Stomach (tissue), 9 donors: ENCODE data around the gene KCNAB1. TPM values are rescaled to one million over a fixed set of nuclear protein-coding genes. Genes with fewer than 3 reads are reported as not detected.

Source experiments
- DNase-seq, 2 donors: peaks; one replicate each; pipeline versions ENCODE4 v3.0.0 to v3.0.0-alpha.2; 2013 to 2019
- H3K27ac ChIP-seq, 5 donors: fragments of 200-600 bp in 4 of 5; sonication (generic) in 4 of 5; one replicate each; pipeline ENCODE4 v1.5.1; 2013 to 2019; ENCODE audit warnings: mild to moderate bottlenecking in 1 of 5, moderate library complexity in 1 of 5
- H3K27me3 ChIP-seq, 3 donors: fragments of 200-600 bp; sonication (generic); one replicate each; pipeline ENCODE4 v1.5.1; 2017 to 2019; ENCODE audit warnings: mixed run types in 1 of 3
- H3K36me3 ChIP-seq, 4 donors: fragments of 200-600 bp; sonication (generic); 1 replicate in 3 of 4; 2 replicates in 1 of 4; pipeline ENCODE4 v1.5.1; 2016 to 2019
- H3K4me1 ChIP-seq, 4 donors: fragments of 200-600 bp; sonication (generic); one replicate each; pipeline ENCODE4 v1.5.1; 2016 to 2019
- H3K4me3 ChIP-seq, 4 donors: fragments of 200-600 bp; sonication (generic) in 3 of 4; one replicate each; pipeline ENCODE4 v1.5.1; 2016 to 2019; ENCODE audit warnings: mild to moderate bottlenecking in 1 of 4
- H3K9me3 ChIP-seq, 4 donors: fragments of 200-600 bp; sonication (generic); one replicate each; pipeline ENCODE4 v1.5.1; 2016 to 2019
- CTCF ChIP-seq, 7 experiments: fragments of 450-650 bp in 4 of 7; fragments of 200-600 bp in 3 of 7; sonication (generic) in 3 of 7; IDR thresholded peaks; one replicate each; pipeline ENCODE4 v1.5.1; 2016 to 2019; ENCODE audit warnings: antibody characterized with exemption in 7 of 7, control low read depth in 2 of 7, mild to moderate bottlenecking in 1 of 7
- EP300 ChIP-seq: sonication (generic); formaldehyde crosslinking; IDR thresholded peaks from one replicate; pipeline ENCODE4 v1.6.1; 2017; ENCODE audit warnings: antibody characterized with exemption
- POLR2A ChIP-seq, 4 donors: fragments of 450-650 bp; IDR thresholded peaks; one replicate each; pipeline ENCODE4 v1.6.1; 2016; ENCODE audit warnings: antibody characterized with exemption in 4 of 4, control low read depth in 2 of 4, mild to moderate bottlenecking in 1 of 4, moderate library complexity in 1 of 4
- POLR2AphosphoS5 ChIP-seq, 3 donors: sonication (generic); formaldehyde crosslinking; IDR thresholded peaks; one replicate each; pipeline ENCODE4 v1.6.1; 2016; ENCODE audit warnings: antibody characterized with exemption in 3 of 3
- WGBS, 5 donors: extraction: QIAGEN DNeasy Blood & Tissue Kit in 3 of 5; methylation state at CpG; one replicate each; pipeline versions ENCODE4 v1.1.5 to v1.1.7; 2013 to 2018; 5-methylcytosine and 5-hydroxymethylcytosine counted together
- intact Hi-C: fragments of 100-400 bp; cut with DNase I; formaldehyde crosslinking; loops from one replicate; pipeline ENCODE4 v1.15.1; 2023; ENCODE audit warnings: low total_unique reads
- polyA plus RNA-seq, 3 donors: library from polyadenylated mRNA; stranded (reverse); fragments of 200-250 nt; gene quantifications; one replicate each; pipeline ENCODE4 v1.2.3, GENCODE V29; 2013
- total RNA-seq, 5 donors: library from RNA; depleted of rRNA; stranded (reverse); fragments of >200 nt; gene quantifications; one replicate each; pipeline versions ENCODE4 v1.1.0 to v1.2.3, GENCODE V29; 2014 to 2016
- donor health status: healthy with polysubstance abuse.
- donor health status: Bipolar disorder and iron deficiency.
- donor health status: healthy.

KCNAB1 gene
- total and polyA plus RNA-seq, 8 donors: 0.12 to 3.8 (median 0.29) TPM; not detected in 2

GRCh38 chr3:156483426-156483825 is 363.0 kb downstream of the KCNAB1 start:
- Histone ChIP-seq H3K27me3 (no peaks in the 10 kb centered on the region), H3K27ac (peak overlapping the region in 4 of 5 donors; percentile 59 to 81 (median 74)), H3K36me3 (no peaks in the 10 kb centered on the region), H3K4me1 (peaks cover 0 to 31% (median 13%) of the 10 kb centered on the region in 4 donors), H3K9me3 (no peaks in the 10 kb centered on the region), H3K4me3 (no peak overlapping the region)
- TF ChIP-seq POLR2AphosphoS5 (IDR thresholded peaks at IDR 0.05): peak in 2 of 3 donors; percentile 26 to 60
- TF ChIP-seq CTCF (IDR thresholded peaks at IDR 0.05): no peak
- no peak for TF ChIP-seq EP300
- no peak for TF ChIP-seq POLR2A (IDR thresholded peaks at IDR 0.05)
- DNase-seq: peak in 1 of 2 donors; percentile 53
- intact Hi-C loops: no loop called here
- 7 to 14% (median 7%) methylated on average over 1 of the region's 1 CpG for WGBS, 5 donors

GRCh38 chr3:156483961-156484787 is 363.8 kb downstream of the KCNAB1 start:
- intact Hi-C loops: no loop called here
- H3K27me3 ChIP-seq: no peaks in the 10 kb centered on the region
- H3K27ac ChIP-seq: peak overlapping the region in 4 of 5 donors; percentile 58 to 81 (median 74)
- TF ChIP-seq POLR2AphosphoS5 (IDR thresholded peaks at IDR 0.05) (peak in 1 of 3 donors; percentile 69), CTCF (IDR thresholded peaks at IDR 0.05) (no peak), POLR2A (IDR thresholded peaks at IDR 0.05) (no peak), EP300 (no peak)
- peak in 1 of 2 donors; percentile 63 for DNase-seq
- H3K4me1 ChIP-seq: peaks cover 0 to 31% (median 13%) of the 10 kb centered on the region in 4 donors
- H3K9me3 ChIP-seq: no peaks in the 10 kb centered on the region
- no peaks in the 10 kb centered on the region for H3K36me3 ChIP-seq
- H3K4me3 ChIP-seq: no peak overlapping the region
- WGBS, 5 donors: 22 to 39% (median 31%) methylated on average over 6 of the region's 6 CpGs

GRCh38 chr3:156488767-156489166 is 368.4 kb downstream of the KCNAB1 start:
- DNase-seq: no peak
- peak overlapping the region in 2 of 5 donors; percentile 21 to 31 for H3K27ac ChIP-seq
- intact Hi-C loops: no loop called here
- no peaks in the 10 kb centered on the region for H3K27me3 ChIP-seq
- H3K9me3 ChIP-seq: no peaks in the 10 kb centered on the region
- peaks cover 0 to 12% (median 5%) of the 10 kb centered on the region in 4 donors for H3K4me1 ChIP-seq
- no peak for TF ChIP-seq POLR2A (IDR thresholded peaks at IDR 0.05)
- no peak for TF ChIP-seq CTCF (IDR thresholded peaks at IDR 0.05)
- no peak for TF ChIP-seq POLR2AphosphoS5 (IDR thresholded peaks at IDR 0.05)
- no peak for TF ChIP-seq EP300
- H3K4me3 ChIP-seq: no peak overlapping the region
- 93 to 97% (median 95%) methylated on average over 3 of the region's 3 CpGs for WGBS, 5 donors
- no peaks in the 10 kb centered on the region for H3K36me3 ChIP-seq

GRCh38 chr3:156489462-156489911 is 369.1 kb downstream of the KCNAB1 start:
- TF ChIP-seq POLR2AphosphoS5 (IDR thresholded peaks at IDR 0.05): no peak
- TF ChIP-seq POLR2A (IDR thresholded peaks at IDR 0.05): no peak
- no peak for TF ChIP-seq CTCF (IDR thresholded peaks at IDR 0.05)
- TF ChIP-seq EP300: no peak
- H3K9me3 ChIP-seq: no peaks in the 10 kb centered on the region
- no peaks in the 10 kb centered on the region for H3K36me3 ChIP-seq
- WGBS, 5 donors: 85 to 95% (median 91%) methylated on average over 1 of the region's 1 CpG
- H3K27ac ChIP-seq: peak overlapping the region in 2 of 5 donors; percentile 31 to 42
- intact Hi-C loops: no loop called here
- H3K4me3 ChIP-seq: no peak overlapping the region
- no peak for DNase-seq
- H3K4me1 ChIP-seq: peaks cover 0 to 5% (median 1%) of the 10 kb centered on the region in 4 donors
- no peaks in the 10 kb centered on the region for H3K27me3 ChIP-seq
